ENCODE data around the gene CD248.

Gene CD248

DNA sequence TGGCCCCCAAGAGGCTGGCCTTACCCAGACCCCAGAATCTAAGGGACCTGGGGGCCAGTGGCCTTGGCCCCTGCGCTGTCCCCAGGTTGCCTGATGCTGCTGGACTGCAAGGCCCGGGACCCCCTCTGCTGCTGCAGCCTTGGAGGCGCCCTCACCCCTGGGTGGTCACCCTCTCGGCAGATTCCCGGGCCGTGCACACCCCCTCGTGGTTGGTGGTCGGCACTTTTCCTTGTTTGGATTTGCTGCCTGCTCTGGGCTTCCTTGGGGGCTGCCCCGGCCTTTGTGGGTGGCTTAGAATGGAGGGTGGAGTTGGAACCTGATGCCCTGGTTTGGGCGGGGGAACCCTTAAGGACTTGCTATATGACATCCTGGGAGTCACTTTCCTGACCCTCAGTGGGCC, 14.1 kb upstream of the CD248 start:
- no peaks in the 10 kb centered on the region for H3K9me2 ChIP-seq (replicated peaks; ENCODE audit: insufficient read depth, low read length)
- TF ChIP-seq CTCF (IDR thresholded peaks at IDR 0.05; ENCODE audit: insufficient read depth, low read length, poor library complexity, severe bottlenecking), result no peak
- TF ChIP-seq EZH2phosphoT487 (conservative IDR thresholded peaks at IDR 0.05; ENCODE audit: low read length), result no peak
- H3F3A ChIP-seq (ENCODE audit: insufficient read depth), result no peaks in the 10 kb centered on the region
- no peak overlapping the region for H3K4me3 ChIP-seq (ENCODE audit: insufficient read depth, low read length, poor library complexity, severe bottlenecking)
- H4K20me1 ChIP-seq (ENCODE audit: low read depth, low read length), result no peaks in the 10 kb centered on the region
- H2AFZ ChIP-seq (ENCODE audit: low read depth, low read length, severe bottlenecking), result no peak overlapping the region
- H3K9me3 ChIP-seq (ENCODE audit: insufficient read depth, low read length), result no peaks in the 10 kb centered on the region
- no peak overlapping the region for H3K27ac ChIP-seq (ENCODE audit: low read depth, low read length)
- H3K36me3 ChIP-seq (ENCODE audit: low read length), result no peaks in the 10 kb centered on the region
- H3K9ac ChIP-seq (ENCODE audit: low read length), result no peak overlapping the region
- no peaks in the 10 kb centered on the region for H3K27me3 ChIP-seq (ENCODE audit: low read length)
- no peak overlapping the region for H3K4me2 ChIP-seq (ENCODE audit: low read depth, low read length, poor library complexity, severe bottlenecking)
- H3K79me2 ChIP-seq (ENCODE audit: insufficient read depth, low read length), result no peaks in the 10 kb centered on the region

DNA sequence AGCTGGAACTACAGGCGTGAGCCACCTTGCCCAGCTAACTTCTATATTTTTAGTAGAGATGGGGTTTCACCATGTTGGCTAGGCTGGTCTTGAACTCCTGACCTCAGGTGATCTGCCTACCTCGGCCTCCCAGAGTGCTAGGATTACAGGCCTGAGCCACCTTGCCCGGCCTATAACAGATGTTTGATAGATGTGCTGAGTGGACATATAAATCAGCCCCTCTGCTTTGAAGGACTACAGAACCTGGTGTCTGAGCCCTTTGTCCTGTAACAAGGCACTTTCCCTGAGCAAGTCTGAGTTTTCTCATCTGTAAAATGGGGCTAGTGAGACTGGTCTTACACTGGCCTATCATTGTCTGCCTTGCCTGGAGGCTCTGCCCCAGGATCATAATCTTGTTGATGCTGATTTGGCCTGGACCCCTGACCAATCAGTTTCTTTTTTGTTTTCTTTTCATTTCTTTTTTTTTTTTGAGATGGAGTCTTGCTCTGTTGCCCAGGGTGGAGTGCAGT, 12.4 kb upstream of the CD248 start:
- Histone ChIP-seq H3K27ac (ENCODE audit: low read depth, low read length) (no peak overlapping the region), H3K27me3 (ENCODE audit: low read length) (no peaks in the 10 kb centered on the region), H3K9me2 (replicated peaks; ENCODE audit: insufficient read depth, low read length) (no peaks in the 10 kb centered on the region), H2AFZ (ENCODE audit: low read depth, low read length, severe bottlenecking) (no peak overlapping the region), H3K9ac (ENCODE audit: low read length) (no peak overlapping the region), H4K20me1 (ENCODE audit: low read depth, low read length) (no peaks in the 10 kb centered on the region), H3K4me3 (ENCODE audit: insufficient read depth, low read length, poor library complexity, severe bottlenecking) (no peak overlapping the region), H3K4me2 (ENCODE audit: low read depth, low read length, poor library complexity, severe bottlenecking) (no peak overlapping the region), H3F3A (ENCODE audit: insufficient read depth) (no peaks in the 10 kb centered on the region), H3K79me2 (ENCODE audit: insufficient read depth, low read length) (no peaks in the 10 kb centered on the region), H3K36me3 (ENCODE audit: low read length) (no peaks in the 10 kb centered on the region), H3K9me3 (ENCODE audit: insufficient read depth, low read length) (no peaks in the 10 kb centered on the region)
- TF ChIP-seq CTCF (IDR thresholded peaks at IDR 0.05; ENCODE audit: insufficient read depth, low read length, poor library complexity, severe bottlenecking) (no peak), EZH2phosphoT487 (conservative IDR thresholded peaks at IDR 0.05; ENCODE audit: low read length) (no peak)

- no peaks in the 10 kb centered on the region for H3K9me3 ChIP-seq (ENCODE audit: insufficient read depth, low read length)
- peak; percentile 75 for TF ChIP-seq CTCF (IDR thresholded peaks at IDR 0.05; ENCODE audit: insufficient read depth, low read length, poor library complexity, severe bottlenecking)
- no peak for TF ChIP-seq EZH2phosphoT487 (conservative IDR thresholded peaks at IDR 0.05; ENCODE audit: low read length)
Measured at GRCh38 chr11:66328302-66329144, 11.7 kb upstream of the CD248 start.

More at GRCh38 chr11:66328302-66329144, 11.7 kb upstream of the CD248 start:
- H4K20me1 ChIP-seq (ENCODE audit: low read depth, low read length), result no peaks in the 10 kb centered on the region
- H3K27ac ChIP-seq (ENCODE audit: low read depth, low read length), result no peak overlapping the region
- no peaks in the 10 kb centered on the region for H3F3A ChIP-seq (ENCODE audit: insufficient read depth)
- no peaks in the 10 kb centered on the region for H3K9me2 ChIP-seq (replicated peaks; ENCODE audit: insufficient read depth, low read length)
- no peak overlapping the region for H3K9ac ChIP-seq (ENCODE audit: low read length)
- no peaks in the 10 kb centered on the region for H3K36me3 ChIP-seq (ENCODE audit: low read length)
- no peaks in the 10 kb centered on the region for H3K79me2 ChIP-seq (ENCODE audit: insufficient read depth, low read length)
- no peaks in the 10 kb centered on the region for H3K27me3 ChIP-seq (ENCODE audit: low read length)
- no peak overlapping the region for H3K4me3 ChIP-seq (ENCODE audit: insufficient read depth, low read length, poor library complexity, severe bottlenecking)
- peak overlapping the region; percentile 24 for H3K4me2 ChIP-seq (ENCODE audit: low read depth, low read length, poor library complexity, severe bottlenecking)
- peak overlapping the region; percentile 31 for H2AFZ ChIP-seq (ENCODE audit: low read depth, low read length, severe bottlenecking)
